Chondrocyte (in vitro differentiated cells): ENCODE measurements around the gene ECI1. TPM values are rescaled to one million over a fixed set of nuclear protein-coding genes. Genes with fewer than 3 reads are reported as not detected.

Experiments used
- DNase-seq: peaks from one replicate; pipeline ENCODE4 v3.0.0; 2021; ENCODE audit warnings: mixed read lengths, low spot score
- H3K27ac Mint-ChIP-seq: one replicate; pipeline ENCODE4 v1.8.0; 2021; ENCODE audit warnings: mild to moderate bottlenecking, moderate library complexity, mixed read lengths; ENCODE audit not compliant: unreplicated experiment
- H3K27me3 Mint-ChIP-seq: 2 replicates; pipeline ENCODE4 v1.8.0; 2021; ENCODE audit warnings: low read depth, mixed read lengths
- H3K36me3 Mint-ChIP-seq: 2 replicates; pipeline ENCODE4 v1.8.0; 2021; ENCODE audit warnings: low read depth, mixed read lengths
- H3K4me1 Mint-ChIP-seq: 2 replicates; pipeline ENCODE4 v1.8.0; 2021; ENCODE audit warnings: low read depth, mild to moderate bottlenecking, mixed read lengths
- H3K4me3 Mint-ChIP-seq: one replicate; pipeline ENCODE4 v1.8.0; 2021; ENCODE audit warnings: mild to moderate bottlenecking, moderate library complexity, mixed read lengths; ENCODE audit not compliant: unreplicated experiment
- H3K9me3 Mint-ChIP-seq: 2 replicates; pipeline ENCODE4 v1.8.0; 2021; ENCODE audit warnings: low read depth, mixed read lengths
- CTCF ChIP-seq: fragments of 200-600 bp; sonication (generic); IDR thresholded peaks from 2 replicates; pipeline ENCODE4 v1.5.0; 2021; ENCODE audit warnings: antibody characterized with exemption, mild to moderate bottlenecking, moderate library complexity
- total RNA-seq: library from RNA; stranded (reverse); gene quantifications from 3 replicates; pipeline ENCODE4 v1.2.1, GENCODE V29; 2021

Gene ECI1
- total RNA-seq, 1 donor from 2014 or later = 44.5 TPM

- Mint-ChIP-seq H3K4me1 (peaks cover 5% of the 10 kb centered on the region), H3K27ac (no peak overlapping the region), H3K27me3 (peaks cover 3% of the 10 kb centered on the region), H3K4me3 (no peak overlapping the region), H3K36me3 (no peaks in the 10 kb centered on the region), H3K9me3 (no peaks in the 10 kb centered on the region)
- DNase-seq = no peak
- no peak for TF ChIP-seq CTCF
Observed at GRCh38 chr16:2200313-2200712, 51.1 kb downstream of the ECI1 start.

- Mint-ChIP-seq H3K27ac (no peak overlapping the region), H3K36me3 (no peaks in the 10 kb centered on the region), H3K27me3 (peaks cover 7% of the 10 kb centered on the region), H3K4me3 (no peak overlapping the region), H3K4me1 (peaks cover 8% of the 10 kb centered on the region), H3K9me3 (no peaks in the 10 kb centered on the region)
- no peak for TF ChIP-seq CTCF
- DNase-seq = no peak
Observed at GRCh38 chr16:2199621-2200139, 51.7 kb downstream of the ECI1 start.

GRCh38 chr16:2199095-2199494, 52.3 kb downstream of the ECI1 start:
- no peaks in the 10 kb centered on the region for H3K36me3 Mint-ChIP-seq
- H3K9me3 Mint-ChIP-seq = no peaks in the 10 kb centered on the region
- H3K27me3 Mint-ChIP-seq = peaks cover 7% of the 10 kb centered on the region
- no peak overlapping the region for H3K27ac Mint-ChIP-seq
- no peak for TF ChIP-seq CTCF
- no peak for DNase-seq
- H3K4me1 Mint-ChIP-seq = peaks cover 4% of the 10 kb centered on the region
- no peak overlapping the region for H3K4me3 Mint-ChIP-seq

GRCh38 chr16:2198283-2198682, 53.1 kb downstream of the ECI1 start:
- Mint-ChIP-seq H3K27ac (no peak overlapping the region), H3K9me3 (no peaks in the 10 kb centered on the region), H3K4me3 (no peak overlapping the region), H3K27me3 (peaks cover 7% of the 10 kb centered on the region), H3K4me1 (peaks cover 4% of the 10 kb centered on the region), H3K36me3 (no peaks in the 10 kb centered on the region)
- no peak for DNase-seq
- no peak for TF ChIP-seq CTCF

GRCh38 chr16:2197765-2198164, 53.6 kb downstream of the ECI1 start:
- DNase-seq = no peak
- TF ChIP-seq CTCF = no peak
- H3K4me1 Mint-ChIP-seq = peaks cover 4% of the 10 kb centered on the region
- H3K27ac Mint-ChIP-seq = no peak overlapping the region
- no peaks in the 10 kb centered on the region for H3K36me3 Mint-ChIP-seq
- no peaks in the 10 kb centered on the region for H3K9me3 Mint-ChIP-seq
- H3K27me3 Mint-ChIP-seq = peaks cover 7% of the 10 kb centered on the region
- no peak overlapping the region for H3K4me3 Mint-ChIP-seq
